GM12878 (cell line): ENCODE results near the gene RNF220. TPM values are rescaled to one million over a fixed set of nuclear protein-coding genes. Genes with fewer than 3 reads are reported as not detected.

Experiments used
- ATAC-seq: fragments of 200-7000 bp; cut with Tn5 transposase; 3 replicates; pipeline ENCODE4 v1.9.1; 2020; ENCODE audit warnings: mild to moderate bottlenecking, moderate library complexity
- BruUV-seq: library from RNA; stranded (reverse); fragments of 400-500 nt; replicated peaks from 2 replicates; lab custom pipeline; 2021; lab: Mats Ljungman, UMichigan
- CTCF ChIA-PET: fragments of 300-600 bp; sonication (Branson Sonifier 250); formaldehyde crosslinking; extraction: SDS; loops from one replicate; lab custom pipeline; 2021; ENCODE audit warnings: inconsistent platforms; lab: Yijun Ruan, JAX
- POLR2A ChIA-PET: fragments of 350-600 bp; formaldehyde crosslinking; extraction: SDS; loops from one replicate; lab custom pipeline; 2021; ENCODE audit warnings: inconsistent platforms; lab: Charles Lee
- RAD21 ChIA-PET: fragments of 300-600 bp; sonication (Branson Sonifier 250); formaldehyde crosslinking; loops from one replicate; lab custom pipeline; 2023; ENCODE audit warnings: antibody characterized with exemption; ENCODE audit not compliant: unreplicated experiment; lab: Charles Lee
- SMC1A ChIA-PET: fragments of 300-600 bp; sonication (Branson Sonifier 250); formaldehyde crosslinking; loops from one replicate; lab custom pipeline; 2023; ENCODE audit not compliant: unreplicated experiment, uncharacterized antibody; lab: Charles Lee
- DNase-seq: peaks from one replicate; pipeline ENCODE4 v3.0.0-alpha.2; 2011; ENCODE audit warnings: low read depth, low spot score
- FAIRE-seq: peaks from 3 replicates; lab custom pipeline; 2011; peaks lifted over from hg19 to GRCh38; lab: Jason Lieb, UNC
- H2AFZ ChIP-seq: 2 replicates; pipeline ENCODE4 v1.6.0; 2011; ENCODE audit warnings: low read depth, low read length, control low read depth; ENCODE audit not compliant: control insufficient read depth
- H3K27ac ChIP-seq: 2 replicates; pipeline ENCODE4 v1.5.1; 2011; ENCODE audit warnings: control low read depth; ENCODE audit not compliant: control insufficient read depth, insufficient read depth
- H3K27me3 ChIP-seq, 2 experiments: replicated peaks in 1 of 2; 2 replicates each; pipeline versions ENCODE4 v1.6.0 to v1.6.1; 2011; ENCODE audit warnings: low read length in 1 of 2; ENCODE audit not compliant: control insufficient read depth in 2 of 2, insufficient read depth in 2 of 2
- H3K36me3 ChIP-seq, 2 experiments: 2 replicates each; pipeline ENCODE4 v1.5.1; 2011; ENCODE audit warnings: low read length in 1 of 2; ENCODE audit not compliant: control insufficient read depth in 2 of 2, insufficient read depth in 2 of 2
- H3K4me1 ChIP-seq: 2 replicates; pipeline ENCODE4 v1.6.1; 2011; ENCODE audit warnings: mild to moderate bottlenecking, low read length, moderate library complexity, mixed read lengths; ENCODE audit not compliant: control insufficient read depth, insufficient read depth
- H3K4me2 ChIP-seq: 2 replicates; pipeline ENCODE4 v1.6.0; 2011; ENCODE audit warnings: control low read depth; ENCODE audit not compliant: control insufficient read depth, insufficient read depth
- H3K4me3 ChIP-seq: fragments of 200-600 bp; sonication (generic); 2 replicates; pipeline ENCODE4 v1.5.1; 2016
- H3K79me2 ChIP-seq: 2 replicates; pipeline ENCODE4 v1.6.0; 2011; ENCODE audit warnings: low read length; ENCODE audit not compliant: control insufficient read depth, insufficient read depth
- H3K9ac ChIP-seq: 2 replicates; pipeline ENCODE4 v1.8.0; 2011; ENCODE audit warnings: low read length, control low read depth, mixed read lengths; ENCODE audit not compliant: control insufficient read depth, insufficient read depth
- H3K9me3 ChIP-seq: replicated peaks from 3 replicates; pipeline ENCODE4 v1.5.1; 2011; ENCODE audit warnings: mild to moderate bottlenecking, low read length; ENCODE audit not compliant: control insufficient read depth, insufficient read depth
- H4K20me1 ChIP-seq: 2 replicates; pipeline ENCODE4 v1.6.0; 2011; ENCODE audit not compliant: control insufficient read depth, insufficient read depth
- CBFB ChIP-seq: IDR thresholded peaks from 2 replicates; pipeline ENCODE4 v1.6.1; 2016; ENCODE audit warnings: antibody characterized with exemption, low read depth
- ETV6 ChIP-seq, 2 experiments: fragments of 450-650 bp in 1 of 2; IDR thresholded peaks in 1 of 2; conservative IDR thresholded peaks in 1 of 2; 2 replicates each; pipeline ENCODE4 v1.6.1; 2014; ENCODE audit warnings: antibody characterized with exemption in 1 of 2, borderline replicate concordance in 1 of 2, low read depth in 1 of 2, mild to moderate bottlenecking in 1 of 2, moderate library complexity in 1 of 2
- FOXK2 ChIP-seq: fragments of 450-650 bp; IDR thresholded peaks from 2 replicates; pipeline ENCODE4 v1.6.1; 2017; ENCODE audit warnings: mild to moderate bottlenecking, moderate library complexity
- GATAD2B ChIP-seq: fragments of 450-650 bp; conservative IDR thresholded peaks from 2 replicates; pipeline ENCODE4 v1.6.1; 2017; ENCODE audit warnings: low read depth, mild to moderate bottlenecking, moderate library complexity
- IKZF2 ChIP-seq, 2 experiments: fragments of 450-650 bp; IDR thresholded peaks; 2 replicates each; pipeline ENCODE4 v1.6.1; 2017; ENCODE audit warnings: mild to moderate bottlenecking in 2 of 2, moderate library complexity in 2 of 2
- KDM1A ChIP-seq: fragments of 200-600 bp; sonication (generic); IDR thresholded peaks from 2 replicates; pipeline ENCODE4 v1.6.1; 2016; ENCODE audit warnings: borderline replicate concordance
- NFYA ChIP-seq: IDR thresholded peaks from 2 replicates; pipeline ENCODE4 v1.6.1; 2011; ENCODE audit warnings: low read depth, mild to moderate bottlenecking, low read length, improper control_type of control experiment, borderline replicate concordance
- NFYB ChIP-seq: IDR thresholded peaks from 2 replicates; pipeline ENCODE4 v1.6.1; 2011; ENCODE audit warnings: low read depth, mild to moderate bottlenecking, low read length, improper control_type of control experiment, moderate library complexity; ENCODE audit not compliant: insufficient read depth
- POU2F2 ChIP-seq: IDR thresholded peaks from 3 replicates; pipeline ENCODE4 v1.6.1; 2011; ENCODE audit warnings: low read depth, mild to moderate bottlenecking, low read length, borderline replicate concordance
- RUNX3 ChIP-seq: IDR thresholded peaks from 2 replicates; pipeline ENCODE4 v1.6.1; 2012; ENCODE audit warnings: low read length, inconsistent platforms
- SMAD5 ChIP-seq: IDR thresholded peaks from 2 replicates; pipeline ENCODE4 v1.6.1; 2016; ENCODE audit warnings: antibody characterized with exemption, low read depth
- SMARCA5 ChIP-seq: fragments of 450-650 bp; IDR thresholded peaks from 2 replicates; pipeline ENCODE4 v1.6.1; 2017; ENCODE audit warnings: mild to moderate bottlenecking
- SUPT20H ChIP-seq: IDR thresholded peaks from 2 replicates; pipeline ENCODE4 v1.6.1; 2011; ENCODE audit warnings: low read depth, mild to moderate bottlenecking, low read length, moderate library complexity, borderline replicate concordance; ENCODE audit not compliant: control insufficient read depth
- WGBS: methylation state at CpG from one replicate; pipeline ENCODE4 v1.1.6; 2016; ENCODE audit warnings: low lambda C conversion rate; ENCODE audit not compliant: insufficient replicate concordance, insufficient coverage; ENCODE audit errors: missing lambda C conversion rate; 5-methylcytosine and 5-hydroxymethylcytosine counted together
- in situ Hi-C: fragments of 300-500 bp; cut with MboI; formaldehyde crosslinking; loops from 9 replicates; pipeline ENCODE4 v1.14.3; 2018; ENCODE audit warnings: mixed read lengths
- intact Hi-C: fragments of 100-400 bp; cut with micrococcal nuclease; formaldehyde crosslinking; loops from one replicate; pipeline ENCODE4 v1.14.2; 2022; ENCODE audit not compliant: unreplicated experiment
- polyA plus RNA-seq, 11 experiments: library from polyadenylated mRNA; depleted of rRNA in 4 of 11; unstranded in 6 of 11; stranded (reverse) in 5 of 11; fragments of >200 nt; fragmentation: Nextera tagmentation in 4 of 11; fragmentation: Illumina TruSeq in 1 of 11; extraction: Ambion mirVana in 4 of 11; extraction: Trizol in 1 of 11; gene quantifications; 1 replicate in 1 of 11; 2 replicates in 10 of 11; pipeline versions ENCODE4 v1.2.1 to v1.2.3, GENCODE V29; 2011 to 2016; ENCODE audit warnings: inconsistent platforms in 2 of 11, missing spikeins in 2 of 11, low read depth in 1 of 11
- total RNA-seq, 4 experiments: library from RNA; depleted of rRNA in 3 of 4; stranded (reverse); fragments of >200 nt in 3 of 4; fragmentation: Illumina TruSeq in 1 of 4; extraction: Trizol in 1 of 4; gene quantifications; 2 replicates each; pipeline versions ENCODE4 v1.2.1 to v1.2.3, GENCODE V29; 2013 to 2021
- TF ChIP-seq, protein P1 (sequence below): fragments of 450-650 bp; IDR thresholded peaks from 2 replicates; pipeline ENCODE4 v1.6.1; 2017; ENCODE audit warnings: mild to moderate bottlenecking, moderate library complexity
- TF ChIP-seq, protein P2 (sequence below): fragments of 450-650 bp; IDR thresholded peaks from 2 replicates; pipeline ENCODE4 v1.6.1; 2017; ENCODE audit warnings: antibody characterized with exemption, mild to moderate bottlenecking, moderate library complexity

Gene RNF220
- total and polyA plus RNA-seq, 10 of the 15 experiments (the other 5 are each of a cell fraction or from before 2014, with no cell fraction given): 4.6 to 84.1 (median 53.7) TPM

DNA sequence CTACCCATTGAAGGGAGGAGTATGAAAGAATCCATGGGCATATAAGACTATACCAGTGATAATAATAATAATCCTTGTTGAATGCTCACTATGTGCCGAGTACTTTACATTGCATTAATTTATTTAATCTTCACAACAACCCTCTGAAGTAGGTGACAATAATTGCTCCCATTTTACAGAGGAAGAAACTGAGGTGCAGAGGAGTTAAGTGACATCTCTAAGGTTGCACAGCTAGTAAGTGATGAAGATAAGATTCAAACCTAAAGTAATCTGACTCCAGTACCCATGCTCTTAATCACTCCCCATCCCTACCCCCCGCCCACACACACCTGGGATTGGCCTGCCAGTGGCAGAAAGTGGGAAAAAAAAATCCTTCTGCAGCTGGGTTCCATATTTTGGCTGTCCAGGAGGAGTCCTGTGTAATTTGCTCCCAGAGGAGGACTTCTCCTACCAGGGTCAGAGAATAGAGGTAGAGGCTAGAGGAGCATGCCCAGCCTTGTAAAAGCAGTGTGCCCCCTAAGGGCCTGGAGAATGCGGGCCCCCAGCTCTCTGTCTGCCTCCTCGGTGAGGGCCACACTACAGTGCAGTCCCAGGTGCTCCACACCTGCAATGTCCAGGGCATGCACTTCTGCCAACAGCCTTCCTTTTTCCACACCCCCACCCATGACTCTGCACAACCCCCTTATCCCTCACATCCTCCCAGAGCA lies 211.4 kb downstream of the RNF220 start:
- FAIRE-seq (no peak), ATAC-seq (no peak), DNase-seq (no peak)
- intact Hi-C loops (no loop called here), in situ Hi-C loops (no loop called here)
- Histone ChIP-seq H3K9me3 (no peaks in the 10 kb centered on the region), H2AFZ (no peak overlapping the region), H3K27me3 (no peaks in the 10 kb centered on the region; a peak in 3 of 4 replicates), H3K4me3 (no peak overlapping the region), H4K20me1 (no peaks in the 10 kb centered on the region), H3K79me2 (no peaks in the 10 kb centered on the region), H3K27ac (no peak overlapping the region), H3K36me3 (no peaks in the 10 kb centered on the region), H3K9ac (no peak overlapping the region), H3K4me1 (no peaks in the 10 kb centered on the region), H3K4me2 (no peak overlapping the region)
- 15% methylated on average over 4 of the region's 4 CpGs for WGBS
- RAD21 ChIA-PET: no interaction called here
- TF ChIP-seq SUPT20H (no peak), SMARCA5 (no peak), ETV6 (conservative IDR thresholded peaks at IDR 0.05 in 1 of 2, IDR thresholded peaks at IDR 0.05 in 1 of 2; ENCODE audit: borderline replicate concordance in 1 of 2, low read depth in 1 of 2) (no peak), SMAD5 (no peak), NFYB (no peak), GATAD2B (no peak), CBFB (no peak), RUNX3 (no peak), POU2F2 (no peak), IKZF2 (IDR thresholded peaks at IDR 0.05) (no peak), FOXK2 (no peak), NFYA (no peak), KDM1A (no peak)
- TF ChIP-seq, protein P1, sequence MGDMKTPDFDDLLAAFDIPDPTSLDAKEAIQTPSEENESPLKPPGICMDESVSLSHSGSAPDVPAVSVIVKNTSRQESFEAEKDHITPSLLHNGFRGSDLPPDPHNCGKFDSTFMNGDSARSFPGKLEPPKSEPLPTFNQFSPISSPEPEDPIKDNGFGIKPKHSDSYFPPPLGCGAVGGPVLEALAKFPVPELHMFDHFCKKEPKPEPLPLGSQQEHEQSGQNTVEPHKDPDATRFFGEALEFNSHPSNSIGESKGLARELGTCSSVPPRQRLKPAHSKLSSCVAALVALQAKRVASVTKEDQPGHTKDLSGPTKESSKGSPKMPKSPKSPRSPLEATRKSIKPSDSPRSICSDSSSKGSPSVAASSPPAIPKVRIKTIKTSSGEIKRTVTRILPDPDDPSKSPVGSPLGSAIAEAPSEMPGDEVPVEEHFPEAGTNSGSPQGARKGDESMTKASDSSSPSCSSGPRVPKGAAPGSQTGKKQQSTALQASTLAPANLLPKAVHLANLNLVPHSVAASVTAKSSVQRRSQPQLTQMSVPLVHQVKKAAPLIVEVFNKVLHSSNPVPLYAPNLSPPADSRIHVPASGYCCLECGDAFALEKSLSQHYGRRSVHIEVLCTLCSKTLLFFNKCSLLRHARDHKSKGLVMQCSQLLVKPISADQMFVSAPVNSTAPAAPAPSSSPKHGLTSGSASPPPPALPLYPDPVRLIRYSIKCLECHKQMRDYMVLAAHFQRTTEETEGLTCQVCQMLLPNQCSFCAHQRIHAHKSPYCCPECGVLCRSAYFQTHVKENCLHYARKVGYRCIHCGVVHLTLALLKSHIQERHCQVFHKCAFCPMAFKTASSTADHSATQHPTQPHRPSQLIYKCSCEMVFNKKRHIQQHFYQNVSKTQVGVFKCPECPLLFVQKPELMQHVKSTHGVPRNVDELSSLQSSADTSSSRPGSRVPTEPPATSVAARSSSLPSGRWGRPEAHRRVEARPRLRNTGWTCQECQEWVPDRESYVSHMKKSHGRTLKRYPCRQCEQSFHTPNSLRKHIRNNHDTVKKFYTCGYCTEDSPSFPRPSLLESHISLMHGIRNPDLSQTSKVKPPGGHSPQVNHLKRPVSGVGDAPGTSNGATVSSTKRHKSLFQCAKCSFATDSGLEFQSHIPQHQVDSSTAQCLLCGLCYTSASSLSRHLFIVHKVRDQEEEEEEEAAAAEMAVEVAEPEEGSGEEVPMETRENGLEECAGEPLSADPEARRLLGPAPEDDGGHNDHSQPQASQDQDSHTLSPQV: no peak
- TF ChIP-seq, protein P2, sequence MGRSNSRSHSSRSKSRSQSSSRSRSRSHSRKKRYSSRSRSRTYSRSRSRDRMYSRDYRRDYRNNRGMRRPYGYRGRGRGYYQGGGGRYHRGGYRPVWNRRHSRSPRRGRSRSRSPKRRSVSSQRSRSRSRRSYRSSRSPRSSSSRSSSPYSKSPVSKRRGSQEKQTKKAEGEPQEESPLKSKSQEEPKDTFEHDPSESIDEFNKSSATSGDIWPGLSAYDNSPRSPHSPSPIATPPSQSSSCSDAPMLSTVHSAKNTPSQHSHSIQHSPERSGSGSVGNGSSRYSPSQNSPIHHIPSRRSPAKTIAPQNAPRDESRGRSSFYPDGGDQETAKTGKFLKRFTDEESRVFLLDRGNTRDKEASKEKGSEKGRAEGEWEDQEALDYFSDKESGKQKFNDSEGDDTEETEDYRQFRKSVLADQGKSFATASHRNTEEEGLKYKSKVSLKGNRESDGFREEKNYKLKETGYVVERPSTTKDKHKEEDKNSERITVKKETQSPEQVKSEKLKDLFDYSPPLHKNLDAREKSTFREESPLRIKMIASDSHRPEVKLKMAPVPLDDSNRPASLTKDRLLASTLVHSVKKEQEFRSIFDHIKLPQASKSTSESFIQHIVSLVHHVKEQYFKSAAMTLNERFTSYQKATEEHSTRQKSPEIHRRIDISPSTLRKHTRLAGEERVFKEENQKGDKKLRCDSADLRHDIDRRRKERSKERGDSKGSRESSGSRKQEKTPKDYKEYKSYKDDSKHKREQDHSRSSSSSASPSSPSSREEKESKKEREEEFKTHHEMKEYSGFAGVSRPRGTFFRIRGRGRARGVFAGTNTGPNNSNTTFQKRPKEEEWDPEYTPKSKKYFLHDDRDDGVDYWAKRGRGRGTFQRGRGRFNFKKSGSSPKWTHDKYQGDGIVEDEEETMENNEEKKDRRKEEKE: no peak
- BruUV-seq: no TSS peak
- POLR2A ChIA-PET: no interaction called here
- CTCF ChIA-PET: interaction anchor here (1.3 to 1.9 kb wide), 2 partner anchors 22 to 36 kb away, joined by 7 to 9 read pairs; no protein-coding TSS in a partner anchor
- SMC1A ChIA-PET: interaction anchor here (1.2 kb wide), 1 partner anchor 44 kb away, joined by 3 read pairs; no protein-coding TSS in a partner anchor
